RWPE1 (cell line): ENCODE data around the gene SLC34A3.
A peak's percentile ranks its signal among the peaks of the same experiment; 100 is the strongest.

Source experiments
- CTCF ChIA-PET: fragments of 350-600 bp; sonication (Branson Sonifier 250); formaldehyde crosslinking; extraction: SDS; loops from one replicate; lab custom pipeline; 2021; lab: Yijun Ruan, JAX
- POLR2A ChIA-PET: fragments of 400-600 bp; formaldehyde crosslinking; extraction: SDS; loops from one replicate; lab custom pipeline; 2020; ENCODE audit warnings: antibody characterized with exemption; ENCODE audit not compliant: low non-redundant PET; lab: Yijun Ruan, JAX
- DNase-seq: peaks from one replicate; pipeline ENCODE4 v3.0.0; 2012; ENCODE audit warnings: low spot score
- H3K27ac ChIP-seq: fragments of 450-650 bp; 2 replicates; pipeline ENCODE4 v1.5.1; 2017
- TF ChIP-seq, protein P1 (sequence below): fragments of 450-650 bp; conservative IDR thresholded peaks from 2 replicates; pipeline ENCODE4 v1.5.1; 2017; ENCODE audit warnings: low read depth, mild to moderate bottlenecking

SLC34A3 gene

DNA sequence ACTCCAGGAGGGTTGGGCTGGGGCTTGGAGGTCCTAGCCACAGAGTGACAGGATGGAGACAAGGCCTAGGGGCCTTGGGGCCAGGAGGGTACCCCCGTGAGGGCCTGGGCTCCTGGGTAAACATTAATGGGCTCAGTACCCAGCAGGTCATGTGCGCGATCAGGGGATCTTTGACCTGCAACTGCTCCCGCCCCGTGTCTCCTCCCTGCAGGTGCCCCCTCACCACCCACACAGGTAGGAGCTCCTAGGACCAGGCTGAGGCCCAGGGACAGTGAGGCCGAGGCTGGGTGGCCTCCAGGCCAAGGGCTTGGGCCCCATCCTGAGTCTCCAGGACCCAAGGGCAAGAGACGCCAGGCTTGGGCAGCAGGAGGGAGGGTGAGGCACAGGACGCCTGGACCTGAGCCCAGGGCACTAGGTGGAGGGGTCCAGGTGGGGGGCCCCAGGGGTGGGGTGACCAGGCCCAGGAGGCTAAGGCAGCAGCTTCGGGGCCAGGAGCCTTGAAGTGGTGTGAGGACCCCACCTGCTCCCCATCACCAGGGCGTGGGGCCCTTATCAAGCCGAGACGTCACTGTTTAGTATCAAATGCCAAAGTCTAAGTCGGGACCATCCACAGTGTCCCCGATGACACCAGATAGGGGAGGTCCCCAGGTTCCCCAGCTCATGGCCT lies at the start of gene SLC34A3:
Gene SLC34A3 (plus strand): TSS at position 197 of the 667 bp plus-strand sequence. CDS start 802 bp downstream, outside the sequence.
- TF ChIP-seq, protein P1, sequence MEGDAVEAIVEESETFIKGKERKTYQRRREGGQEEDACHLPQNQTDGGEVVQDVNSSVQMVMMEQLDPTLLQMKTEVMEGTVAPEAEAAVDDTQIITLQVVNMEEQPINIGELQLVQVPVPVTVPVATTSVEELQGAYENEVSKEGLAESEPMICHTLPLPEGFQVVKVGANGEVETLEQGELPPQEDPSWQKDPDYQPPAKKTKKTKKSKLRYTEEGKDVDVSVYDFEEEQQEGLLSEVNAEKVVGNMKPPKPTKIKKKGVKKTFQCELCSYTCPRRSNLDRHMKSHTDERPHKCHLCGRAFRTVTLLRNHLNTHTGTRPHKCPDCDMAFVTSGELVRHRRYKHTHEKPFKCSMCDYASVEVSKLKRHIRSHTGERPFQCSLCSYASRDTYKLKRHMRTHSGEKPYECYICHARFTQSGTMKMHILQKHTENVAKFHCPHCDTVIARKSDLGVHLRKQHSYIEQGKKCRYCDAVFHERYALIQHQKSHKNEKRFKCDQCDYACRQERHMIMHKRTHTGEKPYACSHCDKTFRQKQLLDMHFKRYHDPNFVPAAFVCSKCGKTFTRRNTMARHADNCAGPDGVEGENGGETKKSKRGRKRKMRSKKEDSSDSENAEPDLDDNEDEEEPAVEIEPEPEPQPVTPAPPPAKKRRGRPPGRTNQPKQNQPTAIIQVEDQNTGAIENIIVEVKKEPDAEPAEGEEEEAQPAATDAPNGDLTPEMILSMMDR = no peak
- ChIA-PET POLR2A (no interaction called here), CTCF (interaction anchor here (0.6 to 1.4 kb wide), 2 partner anchors 10 to 100 kb away, joined by 3 read pairs; partner anchors contain the start of gene TUBB4B)
- no peak for DNase-seq
- no peak within 1 kb of the TSS for H3K27ac ChIP-seq

DNA sequence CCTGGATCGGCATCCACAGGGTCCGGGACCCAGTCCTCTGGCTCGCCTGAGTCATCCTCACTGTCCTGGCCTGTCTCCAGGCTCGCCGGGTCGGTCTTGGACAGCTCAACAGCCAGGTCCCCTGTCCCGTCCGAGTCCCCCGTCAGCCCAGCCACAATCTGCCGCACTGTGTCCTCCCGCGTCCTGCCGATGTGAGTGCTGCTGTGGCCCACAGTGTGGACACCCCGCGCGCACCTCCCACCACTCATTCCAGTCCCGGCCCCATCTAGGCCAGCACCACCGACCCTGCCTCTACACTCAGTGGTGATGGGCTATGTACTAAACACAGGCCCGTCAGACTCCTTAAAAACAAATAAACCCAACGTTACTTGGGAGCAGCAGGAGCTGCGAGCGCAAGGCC lies 49.0 kb upstream of the SLC34A3 start:
- ChIA-PET CTCF (interaction anchor here (0.9 to 1.0 kb wide), 2 partner anchors 55 to 63 kb away, joined by 3 to 4 read pairs; no protein-coding TSS in a partner anchor), POLR2A (no interaction called here)
- TF ChIP-seq, protein P1 = no peak
- no peak overlapping the region for H3K27ac ChIP-seq
- no peak for DNase-seq

DNA sequence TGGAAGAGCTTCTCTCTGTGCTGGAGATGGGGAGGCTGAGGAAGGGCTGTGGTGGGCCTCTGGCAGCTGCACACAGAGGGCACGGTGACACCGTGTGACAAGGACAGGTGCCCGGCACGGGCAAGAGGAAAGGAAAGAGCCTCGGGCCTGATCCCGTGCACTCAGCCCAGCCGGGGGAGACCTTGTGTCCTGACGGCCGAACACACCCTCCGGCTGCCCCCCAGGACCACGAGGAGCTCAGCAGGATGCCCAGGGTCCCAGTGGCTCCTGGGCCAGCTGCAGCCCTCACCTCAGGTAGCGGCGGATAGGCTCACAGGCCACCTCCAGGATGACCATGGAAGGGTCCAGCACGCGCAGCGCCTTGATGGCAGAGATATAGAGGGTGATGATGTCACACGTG lies 47.9 kb upstream of the SLC34A3 start:
- POLR2A ChIA-PET = no interaction called here
- no peak for DNase-seq
- CTCF ChIA-PET = interaction anchor here (0.5 to 0.6 kb wide), 3 partner anchors 8 to 44 kb away, joined by 3 read pairs; no protein-coding TSS in a partner anchor
- H3K27ac ChIP-seq = no peak overlapping the region
- TF ChIP-seq, protein P1 = no peak

DNA sequence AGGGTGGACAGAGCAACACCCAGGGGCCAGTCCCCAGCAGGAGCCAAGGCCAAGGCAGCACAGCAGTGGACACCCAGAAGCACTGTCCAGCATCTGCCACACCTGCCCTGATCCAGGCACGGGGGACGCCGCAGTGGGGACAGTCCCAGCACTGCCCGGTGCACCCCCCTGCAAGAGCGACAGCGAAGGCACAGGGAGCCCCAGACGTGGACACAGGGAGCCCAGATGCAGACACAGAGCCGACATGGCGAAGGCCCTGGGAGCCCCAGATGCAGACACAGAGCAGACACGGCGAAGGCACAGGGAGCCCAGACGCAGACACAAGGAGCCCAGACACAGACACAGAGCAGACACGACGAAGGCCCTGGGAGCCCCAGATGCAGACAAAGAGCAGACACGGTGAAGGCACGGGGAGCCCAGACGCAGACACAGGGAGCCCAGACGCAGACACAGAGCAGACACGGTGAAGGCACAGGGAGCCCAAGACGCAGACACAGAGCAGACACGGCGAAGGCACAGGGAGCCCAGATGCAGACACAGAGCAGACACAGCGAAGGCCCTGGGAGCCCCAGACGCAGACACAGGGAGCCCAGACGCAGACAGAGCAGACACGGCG lies 46.6 kb upstream of the SLC34A3 start:
- ChIA-PET POLR2A (no interaction called here), CTCF (no interaction called here)
- TF ChIP-seq, protein P1 = no peak
- DNase-seq = no peak
- no peak overlapping the region for H3K27ac ChIP-seq

DNA sequence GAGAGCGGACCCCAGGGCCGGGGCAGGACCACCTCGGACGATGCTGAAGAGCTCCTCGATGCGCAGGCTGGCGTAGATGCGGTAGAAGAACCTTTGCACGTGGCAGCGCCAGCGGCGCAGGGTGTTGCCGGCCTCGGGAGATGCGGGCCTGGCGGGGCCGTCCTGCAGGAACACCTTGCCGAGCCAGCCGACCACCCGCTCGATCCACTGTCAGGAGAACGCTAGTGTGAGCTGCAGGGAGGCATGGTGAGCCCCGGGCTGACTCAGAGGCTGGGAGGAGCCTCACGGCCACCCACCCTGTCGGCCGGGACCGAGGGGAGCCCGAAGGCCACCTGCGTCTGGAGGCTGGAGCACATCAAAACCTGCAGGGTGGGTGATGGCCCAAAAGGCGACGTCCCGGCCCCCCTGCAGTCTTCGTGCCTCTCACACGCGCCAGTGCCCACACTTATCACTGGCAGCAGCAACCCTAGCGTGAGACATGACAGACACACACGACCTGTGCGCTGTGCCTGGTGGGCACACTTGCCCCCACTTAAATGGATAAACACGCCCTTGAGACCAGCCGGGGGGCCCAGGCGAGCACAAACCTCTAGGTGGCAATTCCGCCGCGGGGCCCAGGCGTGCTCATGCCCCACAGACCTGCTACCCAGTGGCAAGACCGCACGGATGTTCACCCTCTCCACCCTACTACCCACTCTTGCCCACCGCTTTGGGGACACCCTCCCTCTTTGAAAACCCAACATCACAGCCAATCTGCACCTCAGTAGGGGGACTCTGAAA lies 45.6 kb upstream of the SLC34A3 start:
- CTCF ChIA-PET = no interaction called here
- DNase-seq = no peak
- POLR2A ChIA-PET = no interaction called here
- no peak overlapping the region for H3K27ac ChIP-seq
- TF ChIP-seq, protein P1 = no peak

DNA sequence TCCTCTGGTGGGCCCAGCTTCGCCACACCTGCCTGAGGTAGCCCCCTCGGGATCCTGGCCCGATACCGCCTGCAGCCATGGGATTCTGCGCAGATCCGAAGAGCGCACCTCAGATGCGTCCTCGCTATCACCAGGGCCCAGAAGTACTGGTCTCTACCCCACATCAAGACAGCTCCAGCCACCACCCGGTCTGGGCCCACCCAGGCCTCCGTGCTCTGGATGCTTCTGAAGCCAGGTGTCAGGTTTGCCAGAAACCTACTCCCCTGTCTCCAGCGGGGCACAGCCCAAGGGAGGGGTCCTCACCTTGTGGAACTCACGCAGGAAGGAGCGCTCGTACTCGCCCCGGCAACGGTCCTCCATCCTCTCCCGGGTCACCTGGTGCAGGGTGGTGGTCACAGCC lies 44.8 kb upstream of the SLC34A3 start:
- TF ChIP-seq, protein P1 = no peak
- POLR2A ChIA-PET = no interaction called here
- 0 out of 2 replicates have a peak overlapping the region, but pooled peaks have one; percentile 13 for H3K27ac ChIP-seq
- no peak for DNase-seq
- CTCF ChIA-PET = no interaction called here
